ENCODE measurements around the gene CHRD.

CHRD gene

DNA sequence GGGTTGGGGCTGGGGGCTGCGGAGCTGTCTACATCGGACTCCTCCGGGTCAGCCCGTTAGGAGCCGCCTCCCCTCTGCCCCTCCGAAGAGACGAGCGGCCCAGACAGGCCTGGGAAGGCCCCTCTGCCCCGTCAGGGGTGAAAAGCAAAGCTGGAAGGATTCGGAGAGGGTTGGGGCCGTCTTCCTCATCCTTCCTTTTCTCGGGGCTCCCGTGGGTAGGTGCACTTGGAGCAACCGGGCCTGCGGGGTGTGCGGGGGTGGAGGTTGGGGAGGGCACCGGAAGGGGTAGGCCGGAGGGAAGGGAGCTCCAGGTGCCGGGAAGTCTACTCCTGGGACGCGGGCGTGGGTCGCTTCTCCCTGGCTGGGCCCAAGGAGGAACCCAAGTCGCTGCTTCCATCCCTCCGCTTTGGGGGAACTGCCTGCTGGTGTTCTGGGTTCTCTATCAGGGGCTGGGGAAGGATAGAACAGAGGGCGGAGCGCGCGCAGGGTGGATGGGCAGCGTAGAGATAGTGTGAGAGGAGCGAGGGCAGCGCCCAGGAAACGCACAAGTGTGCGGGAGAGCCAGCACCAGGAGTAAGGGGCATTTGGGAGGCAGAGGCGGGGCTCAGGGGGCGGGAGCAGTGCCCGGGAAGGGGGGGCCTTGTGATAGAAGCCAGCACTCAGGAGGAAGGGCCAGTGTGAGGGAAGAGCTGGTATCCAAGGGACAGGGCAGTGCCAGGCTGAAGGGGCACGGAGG lies 17.8 kb upstream of the CHRD start:
- peak; percentile 28 for DNase-seq (ENCODE audit: low read depth)

DNA sequence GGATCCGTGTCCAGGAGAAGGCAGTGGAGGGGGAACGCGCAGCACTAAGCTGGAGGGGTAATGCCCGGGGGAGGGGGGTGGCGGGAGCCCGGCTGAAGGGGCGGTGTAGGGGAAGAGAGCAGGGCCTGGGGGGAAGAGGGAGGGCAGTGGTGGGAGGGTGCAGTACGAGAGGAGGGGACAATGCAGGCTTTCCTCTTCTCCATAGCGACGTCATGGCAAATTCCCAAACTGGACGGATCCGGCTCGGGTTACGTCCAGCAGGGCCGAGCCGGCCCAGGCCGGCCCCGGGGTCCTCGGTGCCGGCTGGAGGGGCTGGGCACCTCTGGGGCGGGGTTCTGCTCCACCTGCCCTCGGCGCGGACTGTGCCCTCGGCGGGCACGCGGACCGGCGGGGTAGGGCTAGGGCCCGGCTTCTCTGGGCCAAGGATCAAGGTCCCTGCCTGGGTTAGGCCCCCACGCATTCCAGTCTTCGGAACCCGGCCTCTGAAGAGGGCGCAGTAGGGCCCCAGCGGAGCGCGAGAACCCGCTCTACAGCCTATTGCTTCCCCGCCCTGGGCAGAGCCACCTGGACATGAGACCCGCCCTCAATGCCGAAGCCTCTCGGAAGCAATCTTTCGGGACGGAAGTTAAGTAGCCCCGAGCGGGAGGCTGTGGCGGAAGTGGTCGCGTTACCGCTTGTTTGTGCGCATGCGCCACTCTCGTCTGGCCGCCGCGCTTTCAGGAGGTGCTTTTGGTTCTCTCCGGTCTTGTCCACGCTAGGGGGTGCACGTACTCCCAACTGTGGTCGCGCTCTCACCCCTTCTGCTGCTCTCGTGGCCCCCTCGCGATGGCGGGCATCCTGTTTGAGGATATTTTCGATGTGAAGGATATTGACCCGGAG lies 16.9 kb upstream of the CHRD start:
- DNase-seq (ENCODE audit: low read depth): peak; percentile 94

DNA sequence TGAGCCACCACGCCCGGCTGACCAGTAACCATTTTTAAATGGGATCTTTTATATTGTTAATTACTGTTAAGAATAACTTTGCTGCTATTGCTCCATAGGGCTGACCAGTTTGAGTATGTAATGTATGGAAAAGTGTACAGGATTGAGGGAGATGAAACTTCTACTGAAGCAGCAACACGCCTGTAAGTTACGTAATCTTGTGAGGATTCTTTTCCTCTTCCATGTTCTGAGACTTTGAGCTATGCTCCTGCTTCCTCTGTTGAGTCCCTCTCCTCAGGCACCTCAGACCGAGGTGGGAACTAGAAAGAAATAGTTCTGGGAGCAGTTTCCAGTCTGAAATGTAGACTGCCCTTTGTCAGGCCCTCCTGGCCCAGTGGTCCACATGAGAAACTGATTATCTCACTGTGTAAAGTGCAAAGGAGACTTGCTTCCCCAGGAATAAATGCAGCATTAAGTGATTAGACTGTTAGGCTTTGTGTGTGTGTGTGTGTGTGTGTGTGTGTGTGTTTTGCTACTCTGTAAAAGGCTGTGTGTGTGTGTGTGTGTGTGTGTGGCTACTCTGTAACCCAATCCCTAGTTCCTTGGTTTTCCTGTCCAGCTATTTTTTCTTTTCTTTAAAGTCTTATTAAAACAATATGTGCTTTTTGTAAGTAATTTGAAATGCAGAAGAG lies 13.1 kb upstream of the CHRD start:
- DNase-seq (ENCODE audit: low read depth): no peak

DNA sequence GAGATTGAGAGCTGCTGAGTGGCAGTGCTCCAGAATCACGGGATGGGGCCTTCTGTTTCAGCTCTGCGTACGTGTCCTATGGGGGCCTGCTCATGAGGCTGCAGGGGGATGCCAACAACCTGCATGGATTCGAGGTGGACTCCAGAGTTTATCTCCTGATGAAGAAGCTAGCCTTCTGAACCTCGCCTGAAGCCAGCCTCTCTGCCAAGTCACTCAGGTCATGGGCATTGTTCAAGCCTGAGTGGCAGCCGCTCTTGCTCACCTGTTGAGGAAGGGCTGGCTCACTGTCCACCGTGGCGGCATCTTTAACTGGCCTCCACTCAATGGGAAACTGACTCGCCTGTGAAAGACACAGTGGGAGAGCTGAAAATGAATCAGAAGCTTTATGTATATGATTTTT lies 11.7 kb upstream of the CHRD start:
- DNase-seq (ENCODE audit: low read depth): no peak

DNA sequence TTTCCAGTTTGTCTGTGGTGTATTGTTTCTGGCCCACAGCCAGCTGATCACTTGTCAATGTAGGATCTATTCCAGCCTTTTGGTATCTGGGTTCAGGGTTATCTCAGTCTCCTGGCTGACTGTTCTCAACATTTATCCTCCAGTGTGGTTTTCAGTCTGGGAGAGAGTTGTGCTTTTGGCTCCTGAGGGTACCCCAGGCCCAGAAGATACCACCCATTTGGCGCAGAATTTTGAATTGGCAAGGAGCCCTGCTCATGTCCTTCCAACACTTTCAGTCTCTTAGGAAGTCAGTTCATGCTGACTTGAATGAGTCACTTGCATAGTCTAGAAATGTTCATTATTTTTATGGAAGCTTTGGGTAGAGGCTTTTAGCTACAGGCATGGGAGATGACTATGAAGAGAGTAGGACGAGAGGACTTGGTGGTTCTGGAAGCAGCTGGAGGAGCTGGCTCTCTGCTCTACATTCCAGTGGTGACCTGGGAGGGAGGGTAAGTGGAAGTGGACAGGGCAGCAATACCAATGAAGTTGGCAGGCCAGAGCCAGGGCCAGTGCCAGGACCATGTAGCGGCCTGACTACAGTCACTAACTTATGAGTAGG lies 11.2 kb upstream of the CHRD start:
- DNase-seq (ENCODE audit: low read depth): no peak

DNA sequence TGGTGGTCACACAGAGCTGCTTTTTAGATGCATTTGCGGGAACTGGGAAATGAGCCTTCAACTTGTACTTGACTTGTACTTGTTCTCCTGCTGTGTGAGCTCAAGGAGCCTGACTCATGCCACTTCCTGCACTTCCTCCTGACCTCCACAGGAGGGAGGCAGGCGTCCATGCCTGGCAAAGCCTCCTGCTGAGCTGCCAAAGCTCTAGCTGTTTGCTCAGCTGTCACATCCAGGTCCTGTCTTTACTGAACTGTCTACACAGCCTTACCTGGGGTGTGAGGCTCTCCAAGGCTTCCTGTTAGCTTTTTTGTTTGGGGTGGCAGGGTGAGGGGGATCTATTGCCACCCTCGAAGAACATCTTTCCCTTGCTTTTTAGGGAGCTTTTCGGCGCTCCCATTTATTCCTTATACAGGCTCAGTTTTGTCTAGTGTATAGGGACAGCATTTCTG lies 8.3 kb upstream of the CHRD start:
- peak; percentile 27 for DNase-seq (ENCODE audit: low read depth)

DNA sequence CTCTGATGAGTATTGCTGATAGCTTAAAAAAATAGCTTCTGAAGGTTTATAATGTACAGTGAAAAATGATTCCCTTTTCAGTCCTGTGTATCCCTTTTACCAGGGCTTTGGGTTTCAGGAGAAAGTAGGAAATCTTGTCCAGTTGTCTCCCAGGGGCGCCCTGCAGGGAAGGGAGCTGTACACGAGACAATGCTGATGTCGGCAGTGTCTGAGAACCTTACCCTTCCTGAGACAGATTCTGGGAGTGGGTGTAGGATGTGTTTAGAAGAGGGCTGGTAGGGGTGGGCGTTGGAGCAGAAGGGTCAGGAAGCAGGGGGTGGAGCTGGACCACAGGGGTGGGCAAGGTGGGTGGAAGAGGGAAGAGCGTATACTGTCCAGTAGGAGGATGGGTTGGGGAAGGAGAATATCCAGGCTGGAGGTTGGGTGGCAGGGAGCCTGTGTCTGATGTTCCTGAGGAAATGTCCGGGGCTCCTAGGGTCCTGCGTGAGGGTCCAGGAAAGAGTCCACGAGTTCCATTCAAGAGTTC lies 7.5 kb upstream of the CHRD start:
- DNase-seq (ENCODE audit: low read depth): no peak

DNA sequence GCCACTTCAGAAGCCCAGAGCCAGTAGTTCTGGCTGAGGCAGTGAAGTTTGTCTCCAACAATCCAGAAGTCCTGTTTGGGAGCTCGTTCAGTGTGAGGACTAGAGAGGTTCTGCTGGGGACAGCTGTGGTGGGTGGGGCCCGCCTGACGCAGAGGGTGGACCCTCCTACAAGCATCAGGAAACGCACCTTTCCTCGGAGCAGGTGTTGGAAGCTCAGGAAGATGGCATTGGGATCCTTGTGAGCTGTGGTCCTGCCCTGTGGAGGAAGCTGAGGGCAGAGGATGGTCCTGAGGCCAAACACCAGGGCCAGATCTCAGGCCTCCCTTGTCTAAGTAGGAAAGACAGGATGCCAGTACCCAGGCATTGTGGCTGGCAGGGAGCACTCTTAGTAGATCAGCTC lies 6.9 kb upstream of the CHRD start:
- DNase-seq (ENCODE audit: low read depth): no peak

DNA sequence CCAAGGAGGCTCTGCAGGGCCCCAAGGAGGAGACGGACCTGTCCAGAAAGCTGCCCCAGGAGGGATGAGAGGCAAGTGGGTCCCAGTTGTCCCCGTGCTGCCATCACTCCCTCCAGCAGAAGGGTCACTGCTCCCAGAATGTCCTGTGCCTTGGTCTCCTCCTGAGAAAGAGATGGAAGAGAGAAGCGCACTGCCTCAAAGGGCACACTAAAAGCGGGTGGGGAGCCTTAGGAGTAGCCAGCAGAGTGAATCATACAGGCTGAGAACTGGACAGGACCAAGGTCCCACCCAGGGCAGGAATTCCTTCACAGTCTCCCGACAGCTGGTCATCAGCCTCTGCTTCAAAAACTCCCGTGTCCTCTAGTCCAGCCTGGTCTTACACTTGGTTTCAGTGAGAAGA lies 6.4 kb upstream of the CHRD start:
- no peak for DNase-seq (ENCODE audit: low read depth)

DNA sequence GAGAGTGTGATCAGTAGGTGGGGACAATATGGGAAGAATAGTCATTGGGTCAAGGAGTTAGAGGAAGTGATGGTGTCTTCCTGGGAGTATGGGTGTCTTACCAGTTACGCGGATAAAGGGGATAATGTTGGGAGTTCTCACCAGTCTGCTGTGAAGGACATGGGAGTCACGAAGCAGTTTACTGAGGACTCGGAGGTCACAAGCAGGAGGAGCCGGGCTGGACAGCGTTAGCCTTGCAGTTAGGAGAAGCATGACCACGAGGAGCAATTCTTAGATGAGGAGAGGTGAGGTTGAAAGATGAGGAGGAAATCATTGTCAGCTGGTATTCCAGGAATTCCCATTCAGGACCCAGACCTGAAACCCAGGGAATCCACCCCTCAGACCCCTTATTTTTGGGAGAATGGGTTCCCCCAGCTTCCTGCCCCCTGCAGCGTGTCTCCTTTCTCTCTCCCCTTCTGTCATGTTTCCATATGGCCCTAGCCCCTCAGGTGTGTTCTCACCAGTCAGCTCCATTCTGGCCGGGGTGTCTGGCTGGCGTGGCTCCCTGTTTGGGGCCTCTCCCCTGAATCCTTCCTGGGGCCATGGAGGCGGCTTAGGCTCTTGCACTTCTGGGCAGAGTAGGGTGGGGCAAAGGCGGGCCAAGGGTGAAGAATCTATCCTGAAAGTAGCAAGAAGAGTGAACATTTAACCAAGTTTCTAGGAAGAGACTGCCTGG lies 4.0 kb upstream of the CHRD start:
- no peak for DNase-seq (ENCODE audit: low read depth)

DNA sequence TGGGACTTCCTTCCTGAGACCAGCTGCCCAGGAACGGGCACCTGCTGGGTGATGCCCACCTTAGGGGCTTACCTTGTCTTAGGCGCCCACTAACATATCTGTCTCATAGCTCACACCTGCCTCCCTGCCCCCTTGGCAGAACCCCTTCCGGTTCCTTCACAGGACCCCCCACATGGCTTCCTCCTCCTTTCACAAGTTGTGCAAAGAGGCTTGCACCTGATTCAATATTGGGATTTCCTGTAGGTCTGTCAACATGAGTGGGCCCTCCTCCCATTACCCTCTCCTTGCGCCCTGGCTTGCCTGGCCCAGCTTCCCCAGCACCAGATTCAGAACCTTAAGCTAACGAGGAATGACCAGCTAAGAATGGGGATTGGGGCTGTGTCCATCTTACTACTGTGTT lies 2.5 kb upstream of the CHRD start:
- DNase-seq (ENCODE audit: low read depth): no peak

DNA sequence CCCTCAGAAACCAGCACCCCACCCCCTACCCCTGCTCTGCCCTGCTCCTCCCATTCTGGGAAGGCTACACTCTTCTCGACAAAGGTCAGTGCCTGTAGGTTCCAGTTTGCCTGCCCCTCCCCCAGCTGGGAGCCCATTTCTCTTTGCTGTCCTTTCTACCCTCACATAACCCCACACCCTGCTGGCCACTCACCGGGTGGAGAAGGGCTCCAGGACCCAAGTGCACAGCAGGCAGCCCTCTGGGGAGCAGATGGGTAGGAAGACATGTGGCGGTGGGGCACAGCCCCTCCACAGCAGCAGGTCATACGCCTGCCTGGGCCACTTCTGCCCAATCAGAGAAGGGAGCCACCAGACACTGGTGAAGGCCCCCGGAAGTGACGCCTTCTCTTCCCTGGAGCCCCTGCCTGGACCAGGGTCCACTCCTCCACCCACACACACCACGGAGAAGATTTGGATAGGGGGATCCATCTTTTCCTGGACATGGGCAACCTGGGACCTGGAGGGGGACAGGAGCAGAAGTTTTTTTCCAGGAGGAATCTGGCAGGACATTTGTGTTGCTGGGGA lies 1.9 kb upstream of the CHRD start, which contains the start of gene THPO:
Gene THPO, minus strand, starts transcription at position 326 of the 564 bp plus-strand sequence. CDS start 1,948 bp downstream, outside the sequence.
- no peak for DNase-seq (ENCODE audit: low read depth)

DNA sequence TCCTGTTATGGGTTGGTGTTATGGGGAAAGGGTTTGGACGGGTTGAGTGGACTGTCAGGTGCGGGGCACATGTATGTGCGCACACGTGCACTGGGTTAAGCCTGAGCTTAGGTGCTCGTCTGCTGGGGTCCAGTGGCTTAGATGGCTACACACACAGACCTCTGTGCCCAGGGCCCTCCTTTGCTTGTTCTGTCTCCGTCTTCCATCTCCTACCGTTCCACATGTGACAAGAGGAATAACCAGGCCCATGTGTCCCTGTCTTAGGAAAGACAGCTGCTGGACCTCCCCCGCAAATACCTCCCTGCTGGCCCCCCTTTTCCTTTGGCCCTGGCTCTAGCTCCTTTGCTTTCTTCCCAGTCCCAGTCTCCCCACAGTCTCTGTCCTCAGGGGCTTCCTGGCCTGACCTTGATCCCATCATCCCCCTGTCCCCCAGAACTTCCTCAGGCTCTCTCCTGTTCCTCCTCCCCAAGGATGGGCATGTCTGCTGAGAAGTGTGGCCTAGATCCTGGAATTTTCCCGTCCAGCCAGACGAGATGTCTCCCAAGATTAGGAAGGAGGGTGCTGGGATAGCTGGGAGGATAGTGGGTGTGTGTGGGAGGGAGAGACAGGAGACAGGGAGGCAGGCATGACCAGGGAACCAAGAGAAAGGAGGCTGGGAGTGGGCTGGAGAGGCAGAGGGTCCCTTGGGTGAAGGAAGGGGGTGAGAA lies 1.1 kb upstream of the CHRD start:
- DNase-seq (ENCODE audit: low read depth): no peak

DNA sequence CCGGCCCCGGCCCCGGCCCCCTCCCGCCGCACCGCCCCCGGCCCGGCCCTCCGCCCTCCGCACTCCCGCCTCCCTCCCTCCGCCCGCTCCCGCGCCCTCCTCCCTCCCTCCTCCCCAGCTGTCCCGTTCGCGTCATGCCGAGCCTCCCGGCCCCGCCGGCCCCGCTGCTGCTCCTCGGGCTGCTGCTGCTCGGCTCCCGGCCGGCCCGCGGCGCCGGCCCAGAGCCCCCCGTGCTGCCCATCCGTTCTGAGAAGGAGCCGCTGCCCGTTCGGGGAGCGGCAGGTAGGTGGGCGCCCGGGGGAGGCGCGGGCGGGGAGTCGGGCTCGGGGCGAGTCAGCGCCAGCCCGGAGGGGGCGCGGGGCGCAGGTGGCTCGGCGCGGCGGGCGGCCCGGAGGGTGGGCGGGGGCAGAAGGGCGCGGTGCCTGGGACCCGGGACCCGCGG lies 352 bp downstream of the CHRD start:
- DNase-seq (ENCODE audit: low read depth): no peak

DNA sequence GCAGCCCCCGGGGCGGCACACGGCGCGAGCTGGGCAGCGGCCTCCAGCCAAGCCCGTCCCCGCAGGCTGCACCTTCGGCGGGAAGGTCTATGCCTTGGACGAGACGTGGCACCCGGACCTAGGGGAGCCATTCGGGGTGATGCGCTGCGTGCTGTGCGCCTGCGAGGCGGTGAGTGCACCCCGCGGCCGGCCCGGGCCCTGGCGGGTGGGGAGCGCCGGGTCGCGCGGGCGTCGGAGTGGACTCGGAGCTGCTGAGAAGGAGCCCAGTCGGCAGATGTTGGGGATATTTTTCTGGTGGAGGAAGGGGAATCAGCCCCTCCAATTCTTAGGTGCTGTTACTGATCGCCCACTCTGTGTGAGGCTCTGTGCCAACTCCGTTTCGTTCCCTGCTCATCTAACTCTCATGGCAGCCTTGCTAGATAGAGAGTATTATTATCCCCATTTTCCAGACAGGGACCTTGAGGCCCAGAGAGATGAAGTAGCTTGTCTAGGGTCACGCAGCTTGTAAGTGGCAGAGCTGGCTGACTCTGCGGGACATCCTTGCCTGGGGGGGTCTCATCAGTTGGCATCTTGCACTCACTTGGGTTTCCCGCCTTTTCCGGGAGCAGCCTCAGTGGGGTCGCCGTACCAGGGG lies 890 bp downstream of the CHRD start:
- DNase-seq (ENCODE audit: low read depth): no peak

DNA sequence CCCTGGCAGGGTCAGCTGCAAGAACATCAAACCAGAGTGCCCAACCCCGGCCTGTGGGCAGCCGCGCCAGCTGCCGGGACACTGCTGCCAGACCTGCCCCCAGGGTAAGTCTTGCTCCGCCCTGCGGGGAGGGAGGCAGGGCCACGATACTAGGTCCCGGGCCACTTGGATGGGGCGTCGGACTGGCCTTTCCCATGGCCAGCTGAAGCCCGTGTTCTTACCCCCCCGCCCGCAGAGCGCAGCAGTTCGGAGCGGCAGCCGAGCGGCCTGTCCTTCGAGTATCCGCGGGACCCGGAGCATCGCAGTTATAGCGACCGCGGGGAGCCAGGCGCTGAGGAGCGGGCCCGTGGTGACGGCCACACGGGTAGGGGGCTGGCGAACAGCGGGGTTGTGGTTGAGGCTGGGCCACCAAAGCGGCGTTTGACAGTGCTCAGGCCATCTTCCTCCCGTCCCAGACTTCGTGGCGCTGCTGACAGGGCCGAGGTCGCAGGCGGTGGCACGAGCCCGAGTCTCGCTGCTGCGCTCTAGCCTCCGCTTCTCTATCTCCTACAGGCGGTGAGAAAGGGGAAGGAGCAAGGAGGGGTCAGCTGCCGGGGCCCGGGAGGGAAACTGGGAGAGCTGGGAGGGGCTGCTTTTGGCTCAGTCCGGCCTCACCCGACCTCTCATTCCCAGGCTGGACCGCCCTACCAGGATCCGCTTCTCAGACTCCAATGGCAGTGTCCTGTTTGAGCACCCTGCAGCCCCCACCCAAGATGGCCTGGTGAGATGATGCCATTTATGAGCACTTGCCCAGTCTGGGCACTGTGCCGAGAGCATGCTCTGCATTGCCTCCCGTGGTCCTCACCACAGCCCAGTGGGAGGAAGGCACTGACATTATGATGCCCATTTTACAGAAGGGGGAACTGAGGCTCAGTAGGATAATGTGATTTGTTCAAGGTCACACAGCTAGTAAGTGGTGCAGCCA lies 1.7 kb downstream of the CHRD start:
- no peak for DNase-seq (ENCODE audit: low read depth)

DNA sequence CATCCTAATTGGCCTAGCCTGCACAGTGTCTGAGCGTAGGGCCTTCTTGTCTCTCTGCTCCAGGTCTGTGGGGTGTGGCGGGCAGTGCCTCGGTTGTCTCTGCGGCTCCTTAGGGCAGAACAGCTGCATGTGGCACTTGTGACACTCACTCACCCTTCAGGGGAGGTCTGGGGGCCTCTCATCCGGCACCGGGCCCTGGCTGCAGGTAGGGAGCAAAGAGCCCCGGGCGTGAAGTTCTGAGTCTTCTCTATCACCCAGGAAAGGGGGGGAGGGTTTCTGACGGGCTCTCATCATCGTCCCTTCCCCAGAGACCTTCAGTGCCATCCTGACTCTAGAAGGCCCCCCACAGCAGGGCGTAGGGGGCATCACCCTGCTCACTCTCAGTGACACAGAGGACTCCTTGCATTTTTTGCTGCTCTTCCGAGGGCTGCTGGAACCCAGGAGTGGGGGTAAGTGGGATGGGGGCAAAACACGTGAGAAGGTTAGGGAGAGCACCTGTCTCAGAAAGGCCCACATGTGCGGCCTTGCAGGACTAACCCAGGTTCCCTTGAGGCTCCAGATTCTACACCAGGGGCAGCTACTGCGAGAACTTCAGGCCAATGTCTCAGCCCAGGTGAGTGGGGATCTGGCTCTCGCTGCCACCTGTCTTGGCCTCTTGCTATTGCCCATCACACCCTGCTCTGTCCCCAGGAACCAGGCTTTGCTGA lies 2.6 kb downstream of the CHRD start:
- no peak for DNase-seq (ENCODE audit: low read depth)
